GM18520 (cell line): ENCODE measurements around the gene ZNF618.

ENCODE experiments used
- ATAC-seq: cut with Tn5 transposase; IDR thresholded peaks from one replicate; pipeline ENCODE4 v1.9.1; 2021; ENCODE audit not compliant: unreplicated experiment

Gene ZNF618

GRCh38 chr9:114014044-114014443 is 137.9 kb downstream of the ZNF618 start:
- ATAC-seq: no peak

GRCh38 chr9:114015607-114016006 is 139.5 kb downstream of the ZNF618 start:
- no peak for ATAC-seq

DNA sequence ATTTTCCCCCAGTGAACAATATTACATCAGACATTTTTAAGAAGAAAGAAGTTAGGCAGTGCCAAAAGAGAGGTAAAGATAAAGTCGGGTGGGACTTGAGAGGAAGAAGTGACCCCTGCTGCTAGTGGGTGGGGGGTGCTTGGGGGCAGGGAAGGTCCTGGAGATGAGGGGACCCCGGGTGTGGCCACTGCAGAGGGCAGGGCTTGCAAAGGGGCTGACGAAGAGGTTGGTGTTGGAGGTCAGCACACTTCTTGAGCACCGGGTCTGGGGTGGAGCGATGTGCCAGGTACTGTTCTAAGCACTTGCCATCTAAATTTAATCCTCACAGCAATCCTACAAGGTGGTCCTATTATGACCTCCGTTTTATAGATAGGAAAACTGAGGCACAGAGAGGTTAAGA is 140.0 kb downstream of the ZNF618 start:
- no peak for ATAC-seq

DNA sequence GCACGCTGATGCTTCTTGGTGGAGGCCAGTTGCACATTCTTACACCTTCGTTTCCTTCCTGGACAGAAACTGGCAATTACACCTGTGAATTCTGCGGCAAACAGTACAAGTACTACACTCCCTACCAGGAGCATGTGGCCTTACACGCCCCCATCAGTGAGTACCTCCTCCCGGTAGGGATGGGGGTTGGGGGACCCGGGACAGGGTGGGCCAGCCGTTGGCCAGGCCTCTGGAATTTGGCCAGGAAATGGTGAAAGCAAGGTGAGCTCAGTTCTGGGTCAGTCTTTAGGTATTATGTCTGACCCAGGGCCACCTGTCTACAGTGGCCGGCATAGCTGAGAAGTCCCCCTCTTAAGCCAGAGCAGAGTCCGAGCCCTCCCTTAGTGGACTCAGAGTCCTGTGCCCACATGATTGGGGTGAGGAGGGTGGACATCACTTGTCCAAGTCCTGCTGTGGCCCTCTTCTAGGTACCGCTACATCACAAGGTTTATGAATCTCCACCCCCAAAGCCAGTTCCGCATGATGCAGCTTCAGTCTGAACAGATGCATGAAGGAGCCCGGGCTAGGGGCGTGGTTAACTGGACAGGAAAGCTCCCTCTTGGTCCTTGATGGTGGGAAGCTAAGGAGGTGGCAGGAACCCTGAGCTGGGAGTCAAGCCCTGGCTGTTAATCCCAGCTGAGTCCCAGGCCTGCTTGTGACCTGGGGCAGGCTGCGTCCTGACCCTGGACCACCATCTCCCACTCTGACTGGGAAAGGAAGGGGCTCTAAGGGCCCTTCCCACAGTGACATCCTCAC is 140.7 kb downstream of the ZNF618 start:
- ATAC-seq: no peak

- ATAC-seq: no peak
Measured at GRCh38 chr9:114017741-114018715, 141.9 kb downstream of the ZNF618 start.

- no peak for ATAC-seq
Measured at GRCh38 chr9:114021578-114021977, 145.5 kb downstream of the ZNF618 start.

- no peak for ATAC-seq
Measured at GRCh38 chr9:114023961-114024360, 147.9 kb downstream of the ZNF618 start.

DNA sequence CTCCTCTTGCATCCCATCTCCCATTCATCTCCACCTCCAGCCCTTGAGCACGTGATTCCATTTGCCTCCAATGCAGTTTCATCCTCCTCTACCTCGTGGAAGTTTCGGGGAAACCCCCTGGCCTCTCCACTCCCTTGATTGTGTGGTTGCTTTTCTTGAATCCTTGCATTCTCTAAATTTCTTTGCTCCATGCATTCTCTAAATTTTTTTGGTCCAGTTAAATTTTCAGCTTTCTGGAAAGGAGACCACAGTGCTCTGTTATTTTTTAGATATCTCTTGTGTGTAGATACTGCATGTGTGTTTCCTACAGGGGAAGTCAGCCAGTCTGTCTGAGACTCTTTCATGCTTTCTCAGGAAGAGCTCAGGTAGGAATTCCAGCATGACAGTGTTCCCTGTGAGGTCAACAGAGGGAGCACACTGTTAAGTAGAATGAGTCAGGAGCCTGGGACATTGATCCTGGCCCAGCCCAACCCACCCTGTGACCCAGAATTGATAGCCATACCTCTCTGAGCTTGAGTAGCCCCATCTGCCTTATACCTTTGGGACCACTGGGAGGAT is 149.2 kb downstream of the ZNF618 start:
- no peak for ATAC-seq

- no peak for ATAC-seq
Measured at GRCh38 chr9:114025760-114026159, 149.7 kb downstream of the ZNF618 start.

- no peak for ATAC-seq
Measured at GRCh38 chr9:114026335-114026734, 150.2 kb downstream of the ZNF618 start.

- no peak for ATAC-seq
Measured at GRCh38 chr9:114027159-114027862, 151.2 kb downstream of the ZNF618 start.

- no peak for ATAC-seq
Measured at GRCh38 chr9:114027863-114028465, 151.9 kb downstream of the ZNF618 start.

DNA sequence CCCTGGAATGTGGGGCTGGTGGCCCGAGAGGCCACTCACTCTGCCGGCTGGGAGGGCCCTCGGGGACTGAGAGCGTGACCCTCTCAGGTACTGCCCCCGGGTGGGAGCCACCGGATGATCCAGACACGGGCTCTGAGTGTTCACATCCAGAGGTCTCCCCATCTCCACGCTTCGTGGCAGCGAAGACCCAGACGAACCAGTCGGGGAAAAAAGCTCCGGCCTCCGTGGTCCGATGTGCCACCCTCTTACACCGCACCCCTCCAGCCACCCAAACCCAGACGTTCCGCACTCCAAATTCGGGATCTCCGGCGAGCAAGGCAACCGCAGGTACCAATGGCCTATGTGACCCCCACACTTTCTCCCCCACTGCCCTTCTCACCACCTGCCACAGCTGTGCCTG is 152.5 kb downstream of the ZNF618 start:
- no peak for ATAC-seq

DNA sequence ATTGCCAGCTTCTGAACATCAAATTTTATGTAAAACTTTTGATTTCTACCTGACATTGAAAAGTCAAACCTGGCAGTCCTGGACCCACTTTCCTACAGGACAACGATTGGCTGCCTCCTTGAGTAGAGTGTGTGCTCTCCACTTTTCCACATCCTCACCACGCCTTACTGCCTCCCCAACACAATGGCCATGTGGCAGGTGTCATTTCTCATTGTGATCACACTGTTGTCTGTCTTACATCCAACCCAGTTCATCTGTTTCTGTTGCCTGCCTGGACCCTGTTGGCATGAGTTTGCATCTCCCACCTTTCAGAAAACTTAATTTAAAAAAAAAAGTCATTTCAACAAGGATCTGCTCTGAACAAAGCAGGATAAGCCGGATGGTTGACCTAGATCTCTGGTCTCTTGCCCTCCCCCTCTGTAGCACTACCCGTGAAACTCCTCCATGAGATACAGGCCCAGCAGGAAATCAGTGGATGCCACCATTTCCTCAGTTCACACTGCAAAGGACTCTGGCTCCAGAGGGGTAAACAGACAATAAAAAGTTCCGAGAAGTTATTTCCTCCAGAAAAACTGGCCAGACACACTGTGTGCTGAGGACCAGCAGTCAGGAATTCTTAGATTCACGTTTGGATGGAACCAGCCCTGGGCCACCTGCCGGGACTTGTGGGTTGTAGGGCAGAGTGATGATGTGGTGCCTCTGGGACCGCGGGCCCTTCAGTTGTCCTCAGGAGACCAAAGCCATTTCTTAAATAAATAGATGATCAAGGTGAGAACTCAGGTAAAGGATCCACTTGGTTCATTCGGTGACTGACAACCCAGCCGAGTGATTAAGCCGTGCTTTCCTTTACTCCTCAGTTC is 153.4 kb downstream of the ZNF618 start:
- no peak for ATAC-seq

GRCh38 chr9:114030364-114030763 is 154.3 kb downstream of the ZNF618 start:
- no peak for ATAC-seq

DNA sequence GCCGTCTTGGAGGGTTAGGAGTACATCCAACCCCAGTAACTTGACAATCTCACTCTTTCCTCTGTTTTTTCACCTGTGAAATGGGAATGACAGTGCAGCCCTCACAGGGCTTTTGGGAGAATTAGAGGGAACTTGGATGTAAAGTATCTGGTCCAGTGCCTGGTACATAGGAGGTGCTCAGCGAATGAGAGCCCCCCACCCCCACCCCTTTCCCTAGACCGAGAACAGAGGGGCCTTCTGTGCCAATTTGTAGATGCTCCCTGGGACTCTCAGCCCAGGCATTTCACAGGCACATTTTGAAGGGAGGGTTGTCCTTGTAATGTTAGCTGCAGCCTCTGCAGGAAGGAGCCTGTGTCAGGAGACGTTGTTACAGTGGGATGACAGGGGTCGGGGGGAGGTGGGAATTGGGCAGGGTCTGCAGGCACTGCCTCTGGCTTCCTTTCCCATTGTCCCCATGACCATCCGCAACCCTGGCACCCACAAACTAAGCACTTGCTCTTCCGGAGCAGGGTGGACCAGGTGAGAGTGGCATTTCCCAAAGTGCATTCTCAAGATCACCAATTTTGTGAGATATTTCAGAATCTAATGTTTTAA is 155.0 kb downstream of the ZNF618 start:
- no peak for ATAC-seq

DNA sequence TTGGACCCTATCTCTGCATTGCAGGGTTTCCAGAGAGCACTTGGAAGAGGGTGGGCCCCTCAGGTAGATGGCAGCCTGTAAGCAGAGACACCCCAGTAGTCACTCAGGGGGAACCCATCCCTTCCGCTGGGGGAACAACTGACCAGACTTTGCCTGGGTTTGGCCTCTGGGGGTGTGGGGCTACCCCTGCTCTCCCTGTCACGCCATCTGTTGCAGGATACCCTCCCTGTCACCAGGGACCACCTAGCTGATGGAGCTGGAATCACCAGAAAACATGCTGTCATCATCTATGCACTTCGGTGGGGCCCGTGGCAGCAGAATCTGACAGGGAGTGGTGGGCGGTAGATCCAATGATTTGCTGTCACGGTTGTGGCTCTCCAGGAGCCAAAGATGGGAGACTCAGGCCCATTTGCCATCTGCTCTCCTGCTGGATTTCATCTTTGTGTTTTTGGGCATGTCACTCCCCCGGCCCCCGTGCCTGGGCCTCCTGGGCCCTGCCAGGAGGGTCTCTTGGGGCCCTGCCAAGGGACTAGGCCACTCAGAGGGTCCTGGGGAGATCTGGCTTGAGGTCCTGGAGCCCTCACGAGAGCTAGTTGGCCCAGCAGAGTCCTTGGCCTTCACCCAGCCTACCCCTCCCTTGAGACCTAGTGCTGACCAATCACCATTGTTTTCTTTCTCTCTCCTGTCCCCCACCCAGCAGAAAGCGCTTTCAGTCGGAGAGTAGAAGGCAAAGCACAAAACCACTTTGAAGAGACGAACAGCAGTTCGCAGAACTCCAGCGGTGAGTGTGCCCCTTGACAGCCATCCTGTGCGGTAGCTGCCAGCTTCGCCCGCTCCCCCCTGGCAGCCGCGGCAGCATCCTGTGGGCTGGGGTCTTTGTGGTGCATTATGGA is 156.1 kb downstream of the ZNF618 start:
- ATAC-seq: no peak

GRCh38 chr9:114033397-114034103 is 157.4 kb downstream of the ZNF618 start:
- no peak for ATAC-seq
